Keratinocyte (primary cell): ENCODE data around the gene CARMIL1.
A peak's percentile ranks its signal among the peaks of the same experiment; 100 is the strongest.

Experiments used
- EZH2 ChIP-seq: IDR thresholded peaks from one replicate; pipeline ENCODE4 v1.6.1; 2012; ENCODE audit warnings: inconsistent platforms, mild to moderate bottlenecking, low read length, moderate library complexity
- TF ChIP-seq, protein P1 (sequence below), 3 experiments: IDR thresholded peaks in 1 of 3; conservative IDR thresholded peaks in 1 of 3; optimal IDR thresholded peaks in 1 of 3; 2 replicates in 2 of 3; 3 replicates in 1 of 3; pipeline versions ENCODE3 to v1.5.1; 2011; ENCODE audit warnings: low read length in 3 of 3, mild to moderate bottlenecking in 3 of 3, moderate library complexity in 2 of 3, control low read depth in 1 of 3, inconsistent platforms in 1 of 3; ENCODE audit not compliant: insufficient read depth in 2 of 3; ENCODE audit errors: extremely low read depth in 1 of 3

DNA sequence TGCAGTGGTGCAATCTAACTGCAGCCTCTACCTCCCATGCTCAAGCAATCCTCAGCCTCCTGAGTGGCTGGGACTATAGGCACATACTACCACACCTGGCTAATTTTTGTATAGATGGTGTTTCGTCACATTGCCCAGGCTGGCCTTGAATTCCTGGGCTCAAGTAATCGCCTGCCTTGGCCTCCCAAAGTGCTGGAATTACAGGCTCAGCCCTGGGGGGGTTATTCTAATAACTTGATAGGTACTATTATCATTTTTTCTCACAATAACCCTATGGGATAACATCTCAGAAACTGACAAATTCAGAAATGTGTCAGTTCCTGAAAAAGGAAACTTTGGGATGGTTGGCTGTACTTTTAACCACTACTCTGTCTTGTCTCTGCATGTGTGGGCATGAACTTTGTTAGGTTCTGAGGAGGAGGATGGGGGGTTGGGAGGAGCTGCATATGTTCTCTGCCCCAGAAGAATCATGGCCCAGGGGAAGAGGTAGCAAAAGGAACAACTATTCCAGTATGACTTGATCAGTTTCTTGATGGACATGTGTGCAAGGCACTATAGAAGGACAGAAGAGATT is 169.9 kb downstream of the CARMIL1 start:
- TF ChIP-seq, protein P1, sequence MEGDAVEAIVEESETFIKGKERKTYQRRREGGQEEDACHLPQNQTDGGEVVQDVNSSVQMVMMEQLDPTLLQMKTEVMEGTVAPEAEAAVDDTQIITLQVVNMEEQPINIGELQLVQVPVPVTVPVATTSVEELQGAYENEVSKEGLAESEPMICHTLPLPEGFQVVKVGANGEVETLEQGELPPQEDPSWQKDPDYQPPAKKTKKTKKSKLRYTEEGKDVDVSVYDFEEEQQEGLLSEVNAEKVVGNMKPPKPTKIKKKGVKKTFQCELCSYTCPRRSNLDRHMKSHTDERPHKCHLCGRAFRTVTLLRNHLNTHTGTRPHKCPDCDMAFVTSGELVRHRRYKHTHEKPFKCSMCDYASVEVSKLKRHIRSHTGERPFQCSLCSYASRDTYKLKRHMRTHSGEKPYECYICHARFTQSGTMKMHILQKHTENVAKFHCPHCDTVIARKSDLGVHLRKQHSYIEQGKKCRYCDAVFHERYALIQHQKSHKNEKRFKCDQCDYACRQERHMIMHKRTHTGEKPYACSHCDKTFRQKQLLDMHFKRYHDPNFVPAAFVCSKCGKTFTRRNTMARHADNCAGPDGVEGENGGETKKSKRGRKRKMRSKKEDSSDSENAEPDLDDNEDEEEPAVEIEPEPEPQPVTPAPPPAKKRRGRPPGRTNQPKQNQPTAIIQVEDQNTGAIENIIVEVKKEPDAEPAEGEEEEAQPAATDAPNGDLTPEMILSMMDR (optimal IDR thresholded peaks at IDR 0.05 in 1 of 3, IDR thresholded peaks at IDR 0.05 in 1 of 3, conservative IDR thresholded peaks at IDR 0.05 in 1 of 3; ENCODE audit: extremely low read depth in 1 of 3, insufficient read depth in 2 of 3, low read length in 3 of 3) = peak in 1 of 3 experiments; percentile 9
- TF ChIP-seq EZH2 = no peak
